ENCODE results near the gene B3GALNT1. TPM values are rescaled to one million over a fixed set of nuclear protein-coding genes. Genes with fewer than 3 reads are reported as not detected.

The B3GALNT1 gene
- total RNA-seq (13.1 and 15.9 TPM in 2 replicates), polyA plus RNA-seq (13.0 and 17.9 TPM in 2 replicates), polyA minus RNA-seq (ENCODE audit: low replicate concordance) (43.2 and 56.8 TPM in 2 replicates)
- 11.1 and 13.0 TPM in 2 replicates for polyA plus RNA-seq (2012)

- Histone ChIP-seq H3K4me3 (replicated peaks in 1 of 4; ENCODE audit: control extremely low read depth in 1 of 4, insufficient read depth in 1 of 4, low read depth in 3 of 4, low read length in 4 of 4) (peak within 1 kb of the TSS; percentile 72 to 74 (median 74)), H3K4me1 (ENCODE audit: control insufficient read depth, extremely low read depth, insufficient read depth, low read length) (no peaks in the 10 kb centered on the region), H3K27ac (ENCODE audit: insufficient read depth, low read length) (peak within 1 kb of the TSS; percentile 80), H3K4me2 (ENCODE audit: extremely low read depth, insufficient read depth, low read length) (peak within 1 kb of the TSS; percentile 85), H3K9ac (ENCODE audit: insufficient read depth, low read length) (peak within 1 kb of the TSS; percentile 83), H3K9me3 (ENCODE audit: control insufficient read depth, insufficient read depth, low read depth, low read length) (no peaks in the 10 kb centered on the region), H3K36me3 (ENCODE audit: control insufficient read depth, insufficient read depth, low read length) (no peaks in the 10 kb centered on the region), H3K27me3 (ENCODE audit: control insufficient read depth, insufficient read depth, low read length) (no peaks in the 10 kb centered on the region), H4K20me1 (ENCODE audit: control insufficient read depth, extremely low read depth, insufficient read depth, low read length) (no peaks in the 10 kb centered on the region), H3K79me2 (ENCODE audit: control insufficient read depth, insufficient read depth, low read length) (no peaks in the 10 kb centered on the region), H2AFZ (ENCODE audit: low read length) (peak within 1 kb of the TSS; percentile 96)
- TF ChIP-seq CTCF (conservative IDR thresholded peaks at IDR 0.05 in 1 of 2, IDR thresholded peaks at IDR 0.05 in 1 of 2; ENCODE audit: low read depth in 1 of 2, low read length in 2 of 2), result no peak
- peak; percentile 67 to 78 for DNase-seq (ENCODE audit: low read depth in 2 of 2)
Observed at GRCh38 chr3:161104561-161105551, at the start of gene B3GALNT1. Gene B3GALNT1, minus strand, starts transcription at chr3:161105349. Its CDS starts 18,595 bp downstream, at chr3:161086754.

GRCh38 chr3:161153480-161153879 lies 48.3 kb upstream of the B3GALNT1 start:
- H3K9ac ChIP-seq (ENCODE audit: insufficient read depth, low read length), result no peak overlapping the region
- H3K4me3 ChIP-seq (replicated peaks in 1 of 4; ENCODE audit: control extremely low read depth in 1 of 4, insufficient read depth in 1 of 4, low read depth in 3 of 4, low read length in 4 of 4), result no peak overlapping the region
- no peaks in the 10 kb centered on the region for H3K9me3 ChIP-seq (ENCODE audit: control insufficient read depth, insufficient read depth, low read depth, low read length)
- no peaks in the 10 kb centered on the region for H3K36me3 ChIP-seq (ENCODE audit: control insufficient read depth, insufficient read depth, low read length)
- no peak for TF ChIP-seq CTCF (conservative IDR thresholded peaks at IDR 0.05 in 1 of 2, IDR thresholded peaks at IDR 0.05 in 1 of 2; ENCODE audit: low read depth in 1 of 2, low read length in 2 of 2)
- TF ChIP-seq EZH2 (IDR thresholded peaks at IDR 0.05; ENCODE audit: low read length, missing control alignments), result no peak
- H2AFZ ChIP-seq (ENCODE audit: low read length), result no peak overlapping the region
- no peaks in the 10 kb centered on the region for H4K20me1 ChIP-seq (ENCODE audit: control insufficient read depth, extremely low read depth, insufficient read depth, low read length)
- peaks cover 3% of the 10 kb centered on the region for H3K4me1 ChIP-seq (ENCODE audit: control insufficient read depth, extremely low read depth, insufficient read depth, low read length)
- H3K27me3 ChIP-seq (ENCODE audit: control insufficient read depth, insufficient read depth, low read length), result no peaks in the 10 kb centered on the region
- no peaks in the 10 kb centered on the region for H3K79me2 ChIP-seq (ENCODE audit: control insufficient read depth, insufficient read depth, low read length)
- no peak overlapping the region for H3K27ac ChIP-seq (ENCODE audit: insufficient read depth, low read length)
- H3K4me2 ChIP-seq (ENCODE audit: extremely low read depth, insufficient read depth, low read length), result no peak overlapping the region
- no peak for DNase-seq (ENCODE audit: low read depth in 2 of 2)

GRCh38 chr3:161150001-161150525 lies 44.9 kb upstream of the B3GALNT1 start:
- no peak for TF ChIP-seq EZH2 (IDR thresholded peaks at IDR 0.05; ENCODE audit: low read length, missing control alignments)
- no peak for TF ChIP-seq CTCF (conservative IDR thresholded peaks at IDR 0.05 in 1 of 2, IDR thresholded peaks at IDR 0.05 in 1 of 2; ENCODE audit: low read depth in 1 of 2, low read length in 2 of 2)
- Histone ChIP-seq H3K27me3 (ENCODE audit: control insufficient read depth, insufficient read depth, low read length) (no peaks in the 10 kb centered on the region), H2AFZ (ENCODE audit: low read length) (no peak overlapping the region), H3K4me3 (replicated peaks in 1 of 4; ENCODE audit: control extremely low read depth in 1 of 4, insufficient read depth in 1 of 4, low read depth in 3 of 4, low read length in 4 of 4) (no peak overlapping the region), H3K27ac (ENCODE audit: insufficient read depth, low read length) (no peak overlapping the region), H3K4me1 (ENCODE audit: control insufficient read depth, extremely low read depth, insufficient read depth, low read length) (peaks cover 3% of the 10 kb centered on the region), H4K20me1 (ENCODE audit: control insufficient read depth, extremely low read depth, insufficient read depth, low read length) (no peaks in the 10 kb centered on the region), H3K36me3 (ENCODE audit: control insufficient read depth, insufficient read depth, low read length) (no peaks in the 10 kb centered on the region), H3K9me3 (ENCODE audit: control insufficient read depth, insufficient read depth, low read depth, low read length) (no peaks in the 10 kb centered on the region), H3K79me2 (ENCODE audit: control insufficient read depth, insufficient read depth, low read length) (no peaks in the 10 kb centered on the region), H3K9ac (ENCODE audit: insufficient read depth, low read length) (no peak overlapping the region), H3K4me2 (ENCODE audit: extremely low read depth, insufficient read depth, low read length) (no peak overlapping the region)
- peak; percentile 6 to 50 for DNase-seq (ENCODE audit: low read depth in 2 of 2)
